KG1 (cell line): Measurements from ENCODE around the gene PIK3CD.
"Not testable (repeated sequence)": the region's sequence is repeated elsewhere in the genome, so short reads cannot be mapped to it uniquely, and the experiment has no call there.

Source experiments
- DNase-seq: peaks from one replicate; lab custom pipeline; 2025; lab: John Stamatoyannopoulos, UW

The PIK3CD gene

DNA sequence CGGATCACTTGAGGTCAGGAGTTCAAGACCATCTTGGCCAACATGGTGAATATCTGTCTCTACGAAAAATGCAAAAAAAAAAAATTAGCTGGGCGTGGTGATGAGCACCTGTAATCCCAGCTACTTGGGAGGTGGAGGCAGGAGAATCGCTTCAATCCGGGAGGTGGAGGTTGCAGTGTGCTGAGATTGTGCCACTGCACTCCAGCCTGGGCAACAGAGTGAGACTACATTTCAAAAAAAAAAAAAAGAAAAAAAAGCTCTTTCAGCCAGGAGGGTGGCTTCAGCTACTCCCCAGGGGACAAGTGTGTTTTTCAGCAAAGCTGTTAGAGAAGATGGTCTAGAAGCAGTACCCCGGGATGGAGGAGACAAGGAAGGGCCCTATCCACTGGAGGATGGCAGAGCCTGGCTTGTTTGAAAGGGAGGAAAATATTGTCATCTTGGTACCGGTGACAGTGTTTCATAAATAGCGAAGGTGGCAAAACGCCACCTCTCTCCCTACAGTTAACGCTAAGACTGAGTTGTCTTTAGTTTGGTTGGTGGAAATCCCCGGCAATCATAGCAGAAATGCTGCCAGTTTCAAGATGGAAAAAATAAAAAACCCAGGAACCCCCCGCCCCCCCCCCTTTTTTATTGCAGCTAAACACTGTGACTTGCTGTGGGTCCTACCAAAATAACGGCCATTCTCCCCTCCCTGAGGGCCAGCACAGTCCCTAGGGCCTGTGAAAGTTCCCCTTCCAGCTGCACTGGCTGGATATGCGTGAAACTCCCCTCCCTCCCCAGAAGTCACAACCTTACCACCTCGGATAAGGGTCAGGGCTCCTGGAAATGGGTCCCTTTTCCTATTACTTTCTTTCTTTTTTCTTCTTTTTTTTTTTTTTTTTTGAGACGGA, 3.5 kb downstream of the PIK3CD start:
- no peak for DNase-seq

DNA sequence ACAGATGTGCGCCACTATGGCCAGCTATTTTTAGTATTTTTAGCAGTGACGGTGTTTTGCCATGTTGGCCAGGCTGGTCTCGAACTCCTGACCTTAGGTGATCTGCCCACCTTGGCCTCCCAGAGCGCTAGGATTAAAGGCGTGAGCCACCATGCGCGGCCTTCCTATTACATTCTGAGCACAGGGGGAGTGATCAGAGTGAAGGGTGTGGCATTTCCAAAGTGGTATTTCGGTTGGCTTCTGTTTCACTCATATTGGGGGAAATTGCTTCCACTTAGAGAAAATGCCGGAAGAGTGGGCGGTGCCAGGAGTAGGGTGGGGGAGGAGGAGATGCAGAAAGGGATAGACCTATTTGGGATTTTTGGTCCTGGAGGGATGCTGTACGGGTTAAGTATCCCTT, 4.3 kb downstream of the PIK3CD start:
- no peak for DNase-seq

GRCh38 chr1:9657521-9658032, 6.0 kb downstream of the PIK3CD start:
- DNase-seq, result no peak

- no peak for DNase-seq
Observed at GRCh38 chr1:9658199-9658598, 6.7 kb downstream of the PIK3CD start.

DNA sequence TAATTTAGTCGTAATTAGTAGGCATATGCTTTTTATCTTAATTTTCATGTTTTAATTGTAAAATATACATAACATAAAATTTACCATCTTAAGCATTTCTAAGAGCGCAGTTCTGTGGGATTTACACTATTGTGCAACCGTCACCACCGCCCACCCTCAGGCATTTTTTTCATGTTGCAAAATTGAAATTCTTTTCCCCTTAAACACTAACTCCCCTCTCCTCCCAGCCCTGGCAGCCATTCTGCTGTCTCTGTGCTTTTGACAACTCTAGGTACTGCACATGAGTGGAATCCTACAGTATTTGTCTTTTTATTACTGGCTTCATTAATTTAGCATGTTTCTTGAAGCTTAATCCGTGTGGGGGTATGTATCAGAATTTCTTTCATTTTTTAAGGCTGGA, 7.8 kb downstream of the PIK3CD start:
- DNase-seq, result no peak

GRCh38 chr1:9663257-9663656, 11.7 kb downstream of the PIK3CD start:
- no peak for DNase-seq

GRCh38 chr1:9665193-9665592, 13.7 kb downstream of the PIK3CD start:
- no peak for DNase-seq

DNA sequence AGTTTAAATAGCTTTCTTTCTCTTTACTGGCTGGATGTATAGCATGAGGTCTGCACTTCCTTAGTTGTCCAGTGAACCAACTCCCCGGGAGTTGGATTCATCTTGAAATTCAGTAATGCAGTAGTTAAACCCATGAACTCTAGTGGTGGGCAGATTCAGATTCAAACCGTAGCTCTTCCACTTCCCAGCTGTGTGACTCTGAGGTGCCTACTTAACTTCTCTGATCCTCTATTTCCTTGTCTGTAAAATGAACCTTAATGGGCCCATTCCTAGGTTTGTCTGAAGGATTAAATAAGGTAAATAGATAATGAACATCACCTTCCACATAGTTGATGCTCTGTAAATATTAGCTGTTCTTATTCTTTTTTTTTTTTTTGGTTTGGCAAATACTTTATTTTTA, 16.5 kb downstream of the PIK3CD start:
- DNase-seq, result no peak

- no peak for DNase-seq
Observed at GRCh38 chr1:9670085-9670484, 18.6 kb downstream of the PIK3CD start.

DNA sequence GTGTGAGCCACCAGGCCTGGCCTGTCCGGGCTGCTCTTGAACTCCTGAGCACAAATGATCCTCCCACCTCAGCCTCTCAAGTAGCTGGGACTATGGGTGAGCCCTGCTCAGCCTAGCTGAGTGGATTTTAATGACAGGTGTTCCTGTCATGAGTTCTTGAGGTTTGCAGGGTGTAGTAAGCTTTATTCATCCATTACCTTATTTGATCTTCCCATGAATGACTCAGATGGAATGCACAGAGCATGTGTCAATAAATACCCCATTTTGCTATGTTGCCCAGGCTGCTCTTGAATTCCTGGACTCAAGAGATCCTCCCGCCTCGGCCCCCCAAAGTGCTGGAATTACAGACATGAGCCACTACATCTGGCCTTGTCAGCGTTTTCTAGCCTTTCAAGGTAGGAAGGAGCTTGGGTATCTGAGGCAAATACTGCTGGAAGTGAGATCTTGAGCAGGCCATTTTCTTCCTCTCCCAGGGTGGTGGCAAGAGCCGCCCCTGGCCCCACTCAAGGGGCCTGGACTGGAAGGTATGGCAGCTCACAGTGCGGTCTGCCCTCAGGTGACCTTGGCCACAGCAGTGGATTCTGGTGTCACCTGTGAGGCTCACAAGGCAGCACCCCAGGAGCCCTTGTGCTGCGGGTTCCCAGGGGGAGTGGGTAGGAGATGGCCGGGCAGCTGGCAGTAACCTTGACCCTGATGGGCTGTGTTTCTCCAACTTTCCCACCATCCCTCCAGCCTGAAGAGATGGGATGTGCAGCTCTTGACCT, 20.0 kb downstream of the PIK3CD start:
- no peak for DNase-seq

GRCh38 chr1:9672444-9672843, 20.9 kb downstream of the PIK3CD start:
- no peak for DNase-seq

GRCh38 chr1:9675393-9675792, 23.9 kb downstream of the PIK3CD start:
- DNase-seq, result no peak

DNA sequence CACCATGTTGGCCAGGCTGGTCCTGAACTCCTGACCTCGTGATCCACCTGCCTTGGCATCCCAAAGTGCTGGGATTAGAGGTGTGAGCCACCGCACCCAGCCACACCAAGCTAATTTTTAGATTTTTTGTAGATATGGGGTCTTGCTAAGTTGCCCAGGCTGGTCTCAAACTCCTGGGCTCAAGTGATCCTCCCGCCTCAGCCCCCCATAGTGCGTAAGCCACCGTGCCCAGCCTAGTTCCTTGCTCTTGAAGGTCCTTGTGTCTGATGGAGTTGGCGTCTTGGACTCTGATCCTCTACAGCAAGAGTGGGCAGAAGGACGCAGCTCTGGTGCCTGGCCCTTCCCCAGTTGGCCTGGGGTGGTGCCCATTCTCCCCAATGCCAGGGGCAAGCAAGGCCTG, 24.6 kb downstream of the PIK3CD start:
- DNase-seq, result not testable (repeated sequence)

DNA sequence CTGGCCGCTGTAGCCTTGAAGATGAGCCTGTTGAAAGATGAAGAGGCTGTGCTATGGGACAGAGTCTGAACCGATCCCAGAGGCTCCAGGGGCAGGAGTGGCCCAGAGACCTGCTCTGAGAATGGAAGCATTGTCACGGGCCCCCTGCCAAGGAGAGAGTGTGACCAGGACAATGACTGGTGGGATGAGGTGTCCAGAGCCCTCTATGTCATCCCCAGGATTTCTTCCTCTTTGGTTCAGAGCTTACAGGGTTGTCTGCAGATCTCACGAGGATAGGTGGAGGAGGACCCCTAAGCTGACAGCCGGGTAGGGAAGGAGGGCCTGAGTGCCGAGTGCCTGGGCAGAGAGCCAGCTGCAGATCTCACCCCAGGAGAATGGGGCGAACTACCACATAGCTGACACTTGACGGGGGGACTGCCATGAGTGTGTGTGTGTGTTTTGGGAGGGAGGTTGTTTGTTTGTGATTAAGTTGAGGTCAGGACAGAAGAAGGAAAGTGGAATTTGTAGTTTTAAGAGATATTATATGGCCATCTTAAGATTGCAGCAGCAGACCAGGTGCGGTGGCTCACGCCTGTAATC, 25.4 kb downstream of the PIK3CD start:
- no peak for DNase-seq

- DNase-seq, result no peak
Observed at GRCh38 chr1:9680091-9680490, 28.6 kb downstream of the PIK3CD start.

DNA sequence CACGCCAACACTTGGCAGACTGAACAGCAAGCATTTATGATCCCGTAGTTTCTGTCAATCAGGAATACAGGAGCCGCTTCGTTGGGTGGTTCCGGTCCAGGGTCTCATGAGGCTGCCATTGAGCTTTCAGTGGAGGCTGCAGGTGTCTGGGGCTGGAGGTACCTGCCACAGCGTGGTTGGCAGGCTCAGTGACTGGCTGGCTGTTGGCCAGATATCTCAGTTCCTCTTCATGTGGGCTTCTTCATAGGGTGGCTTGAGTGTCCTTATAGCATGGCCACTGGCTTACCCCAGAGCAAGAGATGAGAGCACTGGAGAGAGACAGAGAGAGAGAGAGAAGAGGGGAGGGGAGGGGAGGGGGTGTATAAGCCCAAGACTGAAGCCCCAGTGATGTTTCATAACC, 29.3 kb downstream of the PIK3CD start:
- no peak for DNase-seq

GRCh38 chr1:9684801-9685200, 33.3 kb downstream of the PIK3CD start:
- DNase-seq, result no peak

DNA sequence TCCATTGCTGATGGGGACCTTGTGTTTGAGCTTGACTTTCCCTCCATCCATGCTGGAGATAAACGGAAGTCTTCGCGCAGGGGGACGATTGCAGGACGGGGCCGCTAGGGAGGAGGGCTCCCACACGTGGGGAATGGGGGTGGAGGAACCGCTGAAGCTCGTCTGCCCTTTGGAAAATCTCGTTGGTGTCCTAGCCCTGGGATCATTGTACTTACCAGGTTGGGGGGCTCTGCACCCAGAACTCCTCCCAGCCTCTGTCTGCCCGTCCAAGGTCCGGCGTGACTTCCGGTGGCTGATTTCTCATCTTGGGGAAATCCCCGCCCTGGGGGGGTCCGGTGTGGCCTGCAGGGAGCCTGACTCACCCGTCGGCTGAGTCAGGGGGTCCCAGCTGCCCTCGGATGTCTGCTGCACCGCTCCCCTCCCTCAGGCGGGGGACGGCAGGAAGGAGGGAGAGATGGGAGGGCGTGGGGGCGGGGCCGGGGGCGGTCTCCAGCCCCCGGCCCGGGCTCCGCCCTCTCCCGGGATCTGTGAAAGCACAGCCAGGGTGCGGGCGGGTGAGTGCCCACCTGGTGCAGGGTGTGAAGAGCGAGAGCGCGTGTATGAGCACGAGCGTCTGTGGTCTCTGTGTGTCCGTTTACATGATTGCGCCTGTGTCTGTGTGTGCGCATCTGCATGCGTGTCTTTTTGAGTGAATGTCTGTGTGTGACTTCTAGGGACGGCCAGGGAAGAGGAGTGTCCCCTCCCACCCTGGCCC, 35.8 kb downstream of the PIK3CD start:
- DNase-seq, result no peak

- no peak for DNase-seq
Observed at GRCh38 chr1:9687874-9688582, 36.5 kb downstream of the PIK3CD start.

DNA sequence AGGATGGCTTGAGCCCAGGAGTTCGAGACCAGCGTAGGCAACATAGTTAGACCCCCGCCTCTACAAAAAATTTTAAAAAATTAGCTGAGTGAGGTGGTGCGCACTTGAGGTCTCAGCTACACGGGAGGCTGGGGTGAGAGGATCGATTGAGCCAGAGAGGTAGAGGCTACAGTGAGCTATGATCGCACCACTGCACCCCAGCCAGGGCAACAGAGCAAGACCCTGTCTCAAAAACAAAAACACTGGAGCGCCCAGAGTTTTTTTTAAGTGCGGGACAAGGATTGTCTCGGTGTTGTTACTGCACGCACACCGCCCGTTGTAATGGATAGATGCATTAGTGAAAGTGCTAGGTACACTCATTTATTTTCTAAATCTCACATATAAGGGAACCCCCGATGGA, 37.1 kb downstream of the PIK3CD start:
- no peak for DNase-seq

DNA sequence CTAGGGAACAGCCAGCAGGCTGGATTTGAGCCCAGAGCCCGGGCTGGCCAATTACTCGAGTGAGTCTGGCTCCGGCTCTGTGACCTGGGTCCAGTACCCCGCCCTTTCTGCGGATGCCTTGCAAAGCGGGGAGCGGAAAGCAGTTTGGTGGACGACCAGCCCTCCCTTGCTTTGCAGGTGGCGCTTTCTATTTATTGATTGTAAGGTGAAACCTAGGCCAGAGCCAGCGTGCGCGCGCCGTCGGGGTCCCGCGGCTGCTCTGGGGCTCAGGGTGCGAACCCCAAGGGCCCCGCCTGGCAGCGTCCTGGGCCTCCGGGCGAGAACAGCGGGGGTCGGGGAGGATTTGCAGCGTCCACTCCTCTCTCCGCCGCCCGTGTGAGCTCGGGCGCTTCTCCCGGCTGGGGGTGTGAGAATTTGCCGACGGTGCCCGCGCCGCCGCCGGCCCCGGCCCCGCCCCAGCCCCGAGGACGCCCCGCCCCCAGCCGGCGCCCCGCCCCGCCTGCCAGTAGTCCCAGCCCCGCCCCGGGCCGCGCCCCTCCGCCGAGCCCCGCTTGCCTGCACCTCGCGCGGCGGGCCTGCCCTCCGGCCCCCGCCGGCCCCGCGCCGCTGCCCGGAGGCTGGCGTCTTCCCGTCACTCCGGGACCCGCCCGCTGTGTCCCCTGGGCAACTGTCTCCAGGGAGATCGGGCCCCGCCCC, 37.6 kb downstream of the PIK3CD start:
- DNase-seq, result no peak
